ENCODE results near the gene HARS2.

DNA sequence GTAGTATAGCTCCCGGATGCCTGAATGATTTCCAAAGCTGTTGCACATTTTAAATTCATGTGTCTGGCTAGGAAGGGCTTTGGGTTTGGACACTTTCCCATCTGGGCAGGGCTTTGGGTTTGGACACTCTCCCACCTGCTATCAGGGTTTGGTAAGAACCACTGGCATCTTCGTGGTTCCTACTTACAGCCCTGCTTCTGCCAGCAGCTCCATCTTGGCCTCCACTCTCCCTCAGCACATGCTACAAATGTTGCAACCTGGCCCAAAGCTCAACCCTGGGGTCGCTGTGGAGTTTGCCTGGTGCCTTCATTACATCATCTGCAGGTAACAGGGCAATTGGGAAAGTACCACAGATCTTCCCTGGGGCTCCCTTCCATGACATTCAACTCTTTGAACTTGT, 48.5 kb upstream of the HARS2 start:
- no peak for TF ChIP-seq POLR2AphosphoS5 (IDR thresholded peaks at IDR 0.05; ENCODE audit: low read depth, low read length)
- no peak for TF ChIP-seq POLR2A (IDR thresholded peaks at IDR 0.05; ENCODE audit: low read depth, low read length)

Data from GM12892 (cell line).